Suppressor macrophage treated with lipopolysaccharide for 4 hours (primary cell): ENCODE results near the gene AKAIN1.

Experiments used
- DNase-seq: peaks from one replicate; pipeline ENCODE4 v3.0.0-alpha.2; 2020

Gene AKAIN1

DNA sequence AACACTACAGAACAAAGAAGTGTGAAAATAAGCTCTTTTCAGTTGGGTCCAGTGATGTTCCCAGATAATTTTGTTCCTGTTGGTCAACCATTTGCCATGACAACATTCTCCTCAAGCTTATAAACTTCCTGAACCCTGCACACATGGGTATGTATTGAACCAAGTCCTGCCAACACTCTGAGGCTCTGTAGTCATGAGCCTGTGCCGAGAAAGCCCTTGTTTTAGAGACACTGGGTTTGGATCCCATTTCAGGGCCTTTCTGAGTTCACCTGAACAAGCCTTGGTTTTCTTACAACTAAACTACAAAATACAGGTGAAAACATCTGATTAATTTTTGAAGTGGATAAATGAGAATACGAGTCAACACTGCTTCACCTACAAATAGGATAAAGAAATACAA lies 38.5 kb downstream of the AKAIN1 start:
- no peak for DNase-seq

DNA sequence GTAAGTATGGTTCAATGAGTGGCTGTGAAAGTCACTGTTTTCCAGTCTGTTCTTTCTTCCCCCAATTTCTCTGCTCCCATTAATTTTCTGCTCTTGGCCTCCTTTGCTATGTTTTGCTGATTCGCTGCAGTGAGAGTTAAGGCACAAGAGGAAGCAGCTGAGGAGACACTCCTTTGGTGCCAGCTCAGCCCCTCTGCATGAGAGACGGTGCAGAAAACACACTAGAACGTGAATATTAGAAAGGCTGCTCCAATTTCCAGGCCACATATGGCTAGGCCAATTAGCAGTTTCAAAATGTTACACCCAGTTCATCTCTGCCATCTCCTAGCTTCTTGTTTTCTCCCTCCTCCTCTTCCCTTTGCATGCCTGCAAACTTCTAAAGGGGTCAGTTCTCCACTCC lies 38.9 kb downstream of the AKAIN1 start:
- no peak for DNase-seq

DNA sequence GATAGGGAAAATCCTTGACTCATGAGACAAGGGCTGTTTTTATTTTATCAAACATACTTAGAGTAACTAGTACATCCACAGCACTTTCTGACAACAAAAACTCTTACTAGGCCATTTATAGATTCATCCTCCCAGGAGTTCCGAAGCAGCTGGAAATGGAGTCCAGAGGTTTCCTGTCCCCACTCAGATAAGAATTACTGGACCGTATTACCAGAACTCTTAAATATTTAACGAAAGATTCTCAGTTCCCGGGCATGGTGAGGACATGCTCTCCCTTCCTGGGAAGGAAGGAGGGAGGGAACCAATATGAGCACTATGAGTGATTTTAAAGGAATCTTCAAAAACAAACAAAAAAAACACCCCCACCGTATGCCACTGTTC lies 41.2 kb downstream of the AKAIN1 start:
- no peak for DNase-seq

DNA sequence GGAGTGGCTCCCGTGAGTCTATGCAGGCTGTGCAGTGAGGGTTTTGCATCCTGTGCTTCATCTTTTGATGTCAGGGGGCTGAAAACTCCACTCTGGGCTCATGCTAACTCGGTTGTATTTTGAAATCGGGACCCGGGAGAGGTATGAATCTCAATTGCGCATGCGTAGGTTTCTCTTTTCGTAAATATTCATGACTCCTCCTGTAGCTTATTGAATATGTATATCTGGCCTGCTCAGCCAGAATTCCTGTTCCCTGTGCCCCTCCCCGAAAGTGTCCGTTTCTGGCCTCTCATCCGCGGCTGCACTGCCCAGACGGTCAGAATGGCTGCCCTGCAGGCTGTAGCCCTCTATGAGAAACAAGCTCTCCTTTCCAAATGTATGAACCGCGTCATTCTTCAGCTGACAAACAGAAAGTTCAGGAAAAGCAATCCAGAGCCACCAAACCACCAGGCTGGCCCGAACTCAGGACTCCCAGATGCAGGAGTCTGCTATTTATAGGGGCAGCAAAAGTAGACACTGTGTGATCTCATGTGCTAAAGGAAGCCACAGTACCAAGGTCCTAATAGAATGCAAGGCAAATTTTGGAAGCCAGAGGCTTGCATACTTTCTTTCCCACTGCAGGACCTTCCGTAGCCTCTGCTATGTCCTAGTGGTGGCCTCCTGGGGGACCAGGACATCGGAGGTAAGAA lies 41.7 kb downstream of the AKAIN1 start:
- DNase-seq = no peak

DNA sequence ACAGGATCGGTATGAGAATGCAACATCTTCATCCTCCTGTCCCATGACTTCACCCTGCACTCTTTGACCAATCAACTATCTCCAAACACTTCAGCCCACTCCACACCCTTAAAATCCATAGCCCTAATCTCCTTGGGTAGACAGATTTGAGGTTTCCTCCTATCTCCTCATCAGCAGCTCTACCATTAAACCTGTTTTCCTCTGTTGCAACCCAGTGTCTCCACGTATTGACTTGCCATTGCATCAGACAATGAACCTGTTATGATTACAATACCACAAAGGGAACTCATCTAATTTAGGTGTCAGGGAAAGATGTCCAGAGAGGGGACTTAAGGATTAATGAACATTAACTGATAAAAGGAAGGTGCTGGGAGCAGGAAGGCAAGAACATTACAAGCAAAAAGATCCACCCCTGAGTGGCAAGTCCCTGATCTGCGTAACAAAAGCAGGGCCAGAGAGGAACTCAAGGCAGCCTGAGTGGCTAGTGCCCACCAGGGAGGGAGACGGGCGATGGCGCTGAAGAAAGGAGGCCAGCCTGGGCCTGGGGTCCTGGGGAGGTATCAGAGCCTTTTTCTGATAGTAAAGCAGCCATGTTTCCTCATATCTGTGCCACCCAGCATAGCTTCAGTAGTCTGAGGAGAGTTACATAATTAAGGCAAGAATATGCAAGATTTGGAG lies 44.6 kb downstream of the AKAIN1 start:
- DNase-seq = no peak

DNA sequence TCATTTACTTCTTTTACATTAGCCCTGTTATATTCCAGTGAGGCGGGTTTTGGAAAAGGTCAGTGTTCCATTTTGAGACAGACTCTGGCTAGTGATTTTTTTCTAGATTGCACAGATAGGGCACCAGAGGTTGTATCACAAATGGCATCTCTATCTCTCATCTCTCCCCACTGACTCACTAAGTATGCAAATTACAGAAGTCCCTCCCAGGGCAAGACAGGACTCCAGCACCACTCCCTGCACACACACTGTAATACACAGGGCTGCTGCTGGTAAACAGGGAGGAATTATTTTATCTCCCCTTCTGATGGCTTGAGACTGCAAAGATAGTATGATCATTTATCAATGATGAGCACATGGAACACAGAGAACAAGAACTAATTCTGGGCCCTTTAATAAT lies 46.2 kb downstream of the AKAIN1 start:
- no peak for DNase-seq

DNA sequence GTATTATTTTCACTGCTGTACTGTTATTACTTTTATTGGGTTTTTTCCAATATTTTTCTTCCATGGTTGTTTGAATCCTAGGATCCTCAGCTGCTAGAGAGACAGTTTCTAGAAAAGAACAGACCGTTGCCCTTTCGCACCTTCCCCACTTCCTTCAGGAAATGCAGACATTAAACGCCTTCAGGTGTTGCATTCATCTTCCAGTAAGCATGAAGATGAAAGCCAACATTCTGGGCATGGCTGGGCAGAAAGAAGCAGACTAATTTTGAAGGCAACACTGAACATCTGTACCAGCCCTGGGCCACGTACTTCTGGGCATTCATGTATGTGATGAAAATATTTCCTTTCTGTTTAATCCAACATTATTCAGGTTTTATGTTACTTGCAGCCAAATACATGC lies 51.0 kb downstream of the AKAIN1 start:
- no peak for DNase-seq

DNA sequence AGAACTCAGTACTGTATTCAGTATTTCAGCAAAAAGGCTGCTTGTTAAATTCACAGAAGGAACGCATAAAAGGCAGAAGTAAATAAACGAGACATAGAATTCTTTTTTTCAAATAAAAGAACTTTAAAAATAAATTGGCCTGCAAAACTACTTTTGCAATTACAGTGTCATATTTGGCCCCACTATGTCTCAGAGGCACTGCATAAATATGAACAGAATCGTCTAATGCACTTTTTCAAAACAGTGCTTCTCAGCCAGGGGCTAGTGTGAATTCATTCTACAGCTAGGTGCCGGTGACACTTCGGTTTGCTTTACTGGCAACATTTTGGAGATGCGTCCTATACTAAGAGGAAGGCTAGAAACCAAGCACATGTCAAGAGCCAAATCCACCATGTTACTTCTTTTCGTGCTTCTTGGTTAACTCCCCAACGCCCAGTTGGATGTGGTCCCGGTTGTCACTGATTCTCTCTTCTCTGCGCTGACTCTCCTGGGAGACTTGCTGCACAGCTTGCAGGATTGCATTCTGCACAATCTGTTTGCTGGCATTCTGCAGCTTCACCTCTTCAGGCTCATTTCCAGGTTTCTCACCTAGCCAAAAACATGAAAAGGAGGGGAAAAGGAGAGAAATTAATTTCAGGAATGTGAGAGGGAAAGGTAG lies 51.8 kb downstream of the AKAIN1 start:
- DNase-seq = no peak

DNA sequence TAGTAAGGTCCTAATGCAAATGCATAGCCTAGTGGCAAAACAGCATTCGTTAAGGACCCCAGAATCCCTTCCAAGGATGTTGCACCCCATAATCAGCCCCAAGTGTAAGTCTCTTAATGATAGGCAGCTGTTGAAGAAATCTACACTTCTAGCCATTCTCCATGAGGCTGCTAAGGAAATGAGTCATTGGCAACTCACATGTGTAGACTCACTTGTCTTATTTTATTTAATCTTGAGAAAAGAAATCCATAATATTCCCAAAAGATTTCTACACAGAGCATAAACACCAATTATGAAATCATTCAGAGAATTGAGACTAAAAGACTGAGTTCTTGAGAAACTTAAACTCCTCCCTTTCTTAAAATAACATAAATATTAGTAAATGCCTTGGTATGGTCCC lies 52.4 kb downstream of the AKAIN1 start:
- DNase-seq = no peak

DNA sequence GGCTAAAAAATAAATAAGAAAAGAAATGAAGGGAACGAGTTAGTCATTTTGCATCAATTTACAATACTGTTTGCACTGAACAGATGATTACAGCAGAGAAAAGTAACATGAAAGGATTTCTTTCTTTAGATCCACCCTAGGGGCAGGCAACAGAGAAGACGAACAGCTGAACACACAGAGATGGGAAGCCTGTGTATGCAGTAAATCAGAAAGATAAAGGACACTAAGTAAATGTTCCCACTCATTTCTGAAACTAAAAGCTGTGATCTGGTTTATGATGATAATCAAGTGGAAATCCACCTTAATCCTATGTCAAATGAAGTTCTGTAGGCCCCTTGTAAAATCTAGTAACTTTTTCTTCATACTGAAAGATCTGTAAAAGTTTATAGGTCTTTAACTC lies 54.2 kb downstream of the AKAIN1 start:
- DNase-seq = no peak

DNA sequence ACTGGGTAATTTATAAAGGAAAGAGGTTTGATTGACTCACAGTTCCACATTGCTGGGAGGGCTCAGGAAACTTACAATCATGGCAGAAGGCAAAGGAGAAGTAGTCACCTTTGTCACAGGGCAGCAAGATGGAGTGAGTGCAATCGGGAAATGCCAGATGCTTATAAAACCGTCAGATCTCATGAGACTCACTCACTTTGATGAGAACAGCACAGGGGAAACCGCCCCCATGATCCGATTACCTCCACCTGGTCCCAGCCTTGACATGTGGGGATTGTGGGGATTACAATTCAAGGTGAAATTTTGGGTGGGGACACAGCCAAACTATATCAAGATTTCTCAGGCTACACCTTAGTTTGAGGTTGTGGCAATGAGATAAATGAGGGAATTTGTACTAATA lies 54.9 kb downstream of the AKAIN1 start:
- DNase-seq = no peak

DNA sequence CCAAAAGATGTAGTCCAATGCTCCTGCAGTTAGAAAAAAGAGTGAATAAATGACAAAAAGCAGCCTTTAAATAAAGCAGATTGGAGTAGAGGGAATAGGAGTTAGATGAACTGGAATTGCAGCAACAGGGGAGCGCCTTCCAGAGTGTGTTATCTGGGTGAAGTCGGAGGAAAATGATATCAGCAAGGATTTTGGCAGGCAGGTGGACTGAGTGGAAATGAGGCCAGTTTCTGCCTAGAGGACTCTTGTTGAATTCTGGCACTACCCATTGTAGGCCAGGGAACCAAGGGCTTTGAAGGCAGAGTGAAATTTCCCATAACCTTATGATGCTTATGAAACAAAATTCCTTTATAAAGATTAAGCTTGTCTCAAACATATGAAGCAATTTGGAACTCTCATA lies 59.8 kb downstream of the AKAIN1 start:
- no peak for DNase-seq

DNA sequence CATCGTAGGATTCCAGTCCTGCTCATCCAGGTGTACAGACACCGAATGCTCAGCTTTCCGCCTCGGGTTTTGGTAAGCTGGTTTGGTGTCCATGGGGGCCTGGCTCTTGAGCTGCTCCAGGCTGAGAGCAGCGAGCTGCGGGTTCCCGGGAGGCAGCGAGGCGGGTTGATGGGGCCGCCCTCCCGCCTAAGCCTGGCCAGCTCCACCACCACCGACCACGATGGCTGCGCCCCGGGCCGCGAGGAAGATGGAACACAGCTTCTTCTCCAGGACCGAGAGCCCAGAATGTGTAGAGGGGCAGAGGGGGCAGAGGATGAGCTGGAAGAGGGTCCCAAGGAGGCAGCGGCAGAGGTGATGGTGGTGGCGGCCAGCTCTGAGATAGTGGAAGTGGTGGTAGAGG lies 64.1 kb downstream of the AKAIN1 start:
- DNase-seq = no peak

DNA sequence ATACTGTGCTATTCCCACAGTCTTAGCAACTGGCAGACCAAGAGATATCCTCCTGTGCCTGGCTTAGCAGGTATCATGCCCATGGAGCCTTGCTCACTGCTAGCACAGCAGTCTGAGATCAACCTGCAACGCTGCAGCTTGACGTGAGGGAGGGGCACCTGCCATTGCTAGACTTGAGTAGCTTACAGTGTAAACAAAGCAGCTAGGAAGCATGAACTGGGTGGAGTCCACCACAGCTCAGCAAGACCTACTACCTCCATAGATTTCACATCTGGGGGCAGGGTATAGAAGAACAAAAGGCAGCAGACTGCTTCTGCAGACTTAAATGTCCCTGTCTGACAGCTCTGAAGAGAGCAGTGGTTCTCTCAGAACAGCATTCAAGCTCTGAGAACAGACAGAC lies 74.8 kb downstream of the AKAIN1 start:
- DNase-seq = no peak

DNA sequence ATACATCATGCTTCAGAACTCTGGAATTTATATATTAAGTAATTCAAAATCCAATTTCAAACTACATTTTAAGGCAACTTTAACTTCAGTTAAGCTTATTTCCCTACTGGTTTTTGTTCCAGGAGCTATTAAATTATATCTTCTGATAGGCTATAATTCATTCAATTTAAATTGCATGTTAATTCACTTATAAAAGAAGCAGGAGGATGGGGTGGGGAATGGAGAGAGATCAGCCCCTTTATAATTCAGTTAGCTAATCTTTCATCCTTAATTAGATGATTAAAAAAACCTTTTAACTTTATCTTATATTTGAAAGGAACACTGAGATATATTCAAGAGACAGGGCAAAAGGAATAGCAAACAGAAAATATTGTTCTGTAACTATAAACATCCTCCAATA lies 86.8 kb downstream of the AKAIN1 start:
- no peak for DNase-seq

DNA sequence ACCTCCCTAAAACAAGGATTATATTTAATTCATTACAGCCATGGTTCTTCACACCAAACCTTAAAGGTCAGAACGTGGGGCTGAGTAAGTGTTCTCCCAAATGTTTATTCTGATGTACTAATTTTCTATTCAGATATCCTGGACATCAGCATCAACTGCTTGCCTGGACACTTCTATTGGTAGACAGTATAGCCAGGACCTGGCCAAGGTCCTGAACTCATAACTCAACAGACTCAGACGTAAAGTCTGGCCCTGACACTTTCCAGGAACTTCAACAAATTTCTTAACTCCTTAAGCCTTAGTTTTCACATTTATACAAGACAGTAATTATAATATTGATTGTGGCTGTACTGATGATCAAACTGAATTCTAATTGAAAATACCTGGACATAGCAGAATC lies 89.1 kb downstream of the AKAIN1 start:
- DNase-seq = no peak

DNA sequence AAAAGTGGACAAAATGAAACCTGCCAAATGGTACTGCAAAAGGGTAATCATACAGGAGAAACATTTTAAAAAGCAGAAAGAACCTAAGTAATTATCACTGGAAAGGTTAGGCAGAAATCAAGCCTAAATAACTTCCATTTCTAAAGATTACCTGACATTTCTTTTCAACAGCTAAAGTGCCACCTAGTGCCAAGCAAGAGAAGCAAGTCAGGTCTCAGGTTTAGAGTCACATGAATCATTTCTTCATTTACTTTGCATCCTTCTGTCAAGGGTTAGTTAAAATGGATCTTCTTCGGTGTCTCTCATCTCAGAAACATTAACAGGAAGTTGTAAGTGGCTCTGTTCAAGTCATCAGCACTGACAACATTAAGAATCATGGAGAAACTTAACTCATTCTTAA lies 90.3 kb downstream of the AKAIN1 start:
- no peak for DNase-seq

DNA sequence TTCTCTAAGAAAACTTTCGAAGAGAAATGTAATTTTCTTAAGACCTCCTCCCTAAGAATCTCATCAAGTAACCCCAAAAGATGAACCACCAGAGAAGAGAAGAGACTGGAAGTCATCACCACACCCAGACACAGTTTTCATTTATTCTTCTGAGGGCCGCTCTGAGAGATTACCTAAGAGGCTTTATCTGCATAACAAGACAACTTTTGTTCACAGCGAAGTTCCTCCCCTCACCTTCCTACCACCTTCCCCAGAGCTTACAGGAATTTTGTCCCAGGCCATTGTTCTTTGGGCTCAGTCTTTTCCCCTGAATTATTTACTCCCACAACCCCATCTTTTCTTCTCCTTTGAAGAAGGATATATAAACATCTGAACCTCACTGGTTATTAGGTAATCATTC lies 92.8 kb downstream of the AKAIN1 start:
- DNase-seq = no peak

DNA sequence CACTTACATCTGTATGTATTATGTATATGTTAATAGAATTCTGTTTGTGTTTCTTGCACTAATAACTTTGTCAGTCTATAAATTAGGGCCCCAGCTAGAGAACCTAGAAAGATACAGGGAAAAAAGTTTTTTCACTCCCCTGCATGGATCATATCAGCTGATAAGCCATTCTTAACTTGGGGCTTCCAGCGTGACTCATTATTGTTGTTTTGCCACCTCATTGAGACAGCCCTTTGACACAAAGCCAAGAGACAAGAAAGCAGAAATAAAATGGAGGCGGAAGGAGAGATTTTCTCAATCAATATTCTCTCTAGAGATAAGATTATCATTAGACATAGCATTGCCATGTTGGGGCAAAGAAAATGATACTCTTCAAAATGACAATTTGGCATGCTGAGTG lies 93.4 kb downstream of the AKAIN1 start:
- DNase-seq = no peak

DNA sequence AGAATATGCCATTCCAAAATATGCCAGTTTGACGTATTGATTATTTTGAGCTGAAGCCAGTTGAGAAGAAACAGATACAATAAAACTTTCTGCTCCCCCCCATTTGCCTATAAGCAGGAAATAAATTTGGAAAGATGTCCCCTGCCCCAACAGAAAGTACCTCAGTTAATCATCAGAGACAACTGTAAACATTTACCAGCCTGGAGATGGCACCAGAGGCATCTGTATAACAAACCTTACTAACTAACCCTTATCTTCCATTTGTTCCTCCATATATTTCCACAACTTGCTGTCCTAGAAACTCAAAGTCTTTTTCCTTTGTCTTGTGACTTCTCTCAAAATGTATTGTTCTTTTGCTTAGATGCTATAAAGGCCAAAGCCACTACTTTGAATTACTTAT lies 93.8 kb downstream of the AKAIN1 start:
- no peak for DNase-seq

DNA sequence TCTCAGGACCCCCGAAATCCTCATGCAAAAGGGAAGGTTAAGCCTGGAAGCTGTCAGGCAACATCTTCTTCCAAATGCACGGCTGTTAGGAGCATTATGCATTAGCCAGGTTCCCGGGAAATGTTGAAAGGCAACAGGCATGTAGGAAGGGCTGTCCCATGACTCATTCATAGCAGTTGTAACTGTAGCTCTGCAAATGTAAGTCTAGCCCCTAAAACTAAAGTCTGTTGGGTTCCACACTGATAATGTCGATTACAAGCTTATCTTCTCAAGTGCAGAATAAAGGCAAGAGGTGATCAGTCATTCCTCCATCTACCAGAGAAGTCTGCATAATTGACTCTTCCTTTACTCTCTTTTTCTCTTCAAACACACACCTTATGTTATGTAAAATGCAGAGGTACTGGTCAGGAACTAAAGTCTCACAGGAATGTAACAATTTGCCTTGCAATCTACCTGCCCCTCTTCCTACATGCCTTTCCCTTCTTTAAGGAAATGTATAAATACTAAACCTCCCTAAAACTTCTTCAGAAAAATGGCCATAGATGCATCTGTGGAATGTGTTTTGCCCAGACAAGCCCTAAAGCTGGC lies 99.8 kb downstream of the AKAIN1 start:
- no peak for DNase-seq

DNA sequence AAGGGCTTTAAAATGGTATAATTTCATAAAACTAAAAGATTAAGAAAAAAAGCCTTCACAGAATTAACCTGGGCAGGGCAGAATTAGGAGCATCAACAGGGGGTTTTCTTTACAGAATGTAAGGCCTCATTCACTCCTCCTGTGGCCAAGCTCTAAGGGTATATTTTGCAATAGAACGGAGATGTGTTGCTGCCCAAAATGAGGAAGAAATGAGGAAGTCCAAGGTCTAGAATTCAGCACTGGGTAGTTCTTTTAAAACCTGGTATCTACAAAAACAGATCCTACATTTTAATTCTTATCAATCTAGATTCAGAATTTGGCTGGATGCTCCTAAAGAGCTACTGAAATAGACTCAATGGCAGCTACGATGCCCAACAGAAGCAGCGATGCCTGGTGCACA lies 101.8 kb downstream of the AKAIN1 start:
- DNase-seq = no peak

DNA sequence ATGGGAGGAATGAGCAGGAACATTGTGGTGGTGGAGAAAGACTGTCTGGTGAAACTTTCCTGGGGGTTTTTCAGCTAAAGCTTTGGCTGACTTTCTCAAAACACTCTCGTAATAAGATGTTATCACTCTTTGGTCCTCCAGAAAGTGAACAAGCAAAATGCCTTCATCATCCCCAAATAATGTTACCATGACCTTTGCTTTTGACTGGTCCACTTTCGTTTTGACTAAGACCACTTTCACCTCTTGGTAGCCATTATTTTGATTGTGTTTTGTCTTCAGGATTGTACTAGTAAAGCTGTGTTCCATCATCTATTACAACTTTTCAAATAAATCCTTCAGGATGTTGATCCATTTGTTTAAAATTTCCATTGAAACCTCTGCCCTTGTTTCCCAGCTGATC lies 103.2 kb downstream of the AKAIN1 start:
- DNase-seq = no peak
